Spleen (tissue), 7 donors: ENCODE results near the gene CDH18.

ENCODE experiments used
- POLR2AphosphoS5 ChIP-seq, 3 donors: sonication (generic); formaldehyde crosslinking; IDR thresholded peaks; one replicate each; pipeline ENCODE4 v1.5.1; 2017; ENCODE audit warnings: antibody characterized with exemption in 3 of 3
- TF ChIP-seq, protein P1 (sequence below), 11 experiments: fragments of 200-600 bp in 7 of 11; fragments of 450-650 bp in 4 of 11; sonication (generic) in 4 of 11; IDR thresholded peaks in 8 of 11; conservative IDR thresholded peaks in 3 of 11; 1 replicate in 7 of 11; 2 replicates in 4 of 11; pipeline versions ENCODE4 v1.4.0 to v1.8.0; 2016 to 2021; ENCODE audit warnings: antibody characterized with exemption in 11 of 11, inconsistent platforms in 4 of 11, mild to moderate bottlenecking in 1 of 11
- donor health status: DM: no; HTN: no; CAD: no; lungs with moderate emphysema.
- donor health status: DM: no; HTN: no; CAD: no.
- donor health status: DM: no; HTN: no; CAD: no.

- TF ChIP-seq, protein P1, sequence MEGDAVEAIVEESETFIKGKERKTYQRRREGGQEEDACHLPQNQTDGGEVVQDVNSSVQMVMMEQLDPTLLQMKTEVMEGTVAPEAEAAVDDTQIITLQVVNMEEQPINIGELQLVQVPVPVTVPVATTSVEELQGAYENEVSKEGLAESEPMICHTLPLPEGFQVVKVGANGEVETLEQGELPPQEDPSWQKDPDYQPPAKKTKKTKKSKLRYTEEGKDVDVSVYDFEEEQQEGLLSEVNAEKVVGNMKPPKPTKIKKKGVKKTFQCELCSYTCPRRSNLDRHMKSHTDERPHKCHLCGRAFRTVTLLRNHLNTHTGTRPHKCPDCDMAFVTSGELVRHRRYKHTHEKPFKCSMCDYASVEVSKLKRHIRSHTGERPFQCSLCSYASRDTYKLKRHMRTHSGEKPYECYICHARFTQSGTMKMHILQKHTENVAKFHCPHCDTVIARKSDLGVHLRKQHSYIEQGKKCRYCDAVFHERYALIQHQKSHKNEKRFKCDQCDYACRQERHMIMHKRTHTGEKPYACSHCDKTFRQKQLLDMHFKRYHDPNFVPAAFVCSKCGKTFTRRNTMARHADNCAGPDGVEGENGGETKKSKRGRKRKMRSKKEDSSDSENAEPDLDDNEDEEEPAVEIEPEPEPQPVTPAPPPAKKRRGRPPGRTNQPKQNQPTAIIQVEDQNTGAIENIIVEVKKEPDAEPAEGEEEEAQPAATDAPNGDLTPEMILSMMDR (IDR thresholded peaks at IDR 0.05 in 8 of 11, conservative IDR thresholded peaks at IDR 0.05 in 3 of 11), result no peak
- TF ChIP-seq POLR2AphosphoS5 (IDR thresholded peaks at IDR 0.05), result no peak
These were observed 234.4 kb downstream of the CDH18 start for GRCh38 chr5:19753579-19753978.
